ENCODE results near the gene HERC4.

HERC4 gene, protein sequence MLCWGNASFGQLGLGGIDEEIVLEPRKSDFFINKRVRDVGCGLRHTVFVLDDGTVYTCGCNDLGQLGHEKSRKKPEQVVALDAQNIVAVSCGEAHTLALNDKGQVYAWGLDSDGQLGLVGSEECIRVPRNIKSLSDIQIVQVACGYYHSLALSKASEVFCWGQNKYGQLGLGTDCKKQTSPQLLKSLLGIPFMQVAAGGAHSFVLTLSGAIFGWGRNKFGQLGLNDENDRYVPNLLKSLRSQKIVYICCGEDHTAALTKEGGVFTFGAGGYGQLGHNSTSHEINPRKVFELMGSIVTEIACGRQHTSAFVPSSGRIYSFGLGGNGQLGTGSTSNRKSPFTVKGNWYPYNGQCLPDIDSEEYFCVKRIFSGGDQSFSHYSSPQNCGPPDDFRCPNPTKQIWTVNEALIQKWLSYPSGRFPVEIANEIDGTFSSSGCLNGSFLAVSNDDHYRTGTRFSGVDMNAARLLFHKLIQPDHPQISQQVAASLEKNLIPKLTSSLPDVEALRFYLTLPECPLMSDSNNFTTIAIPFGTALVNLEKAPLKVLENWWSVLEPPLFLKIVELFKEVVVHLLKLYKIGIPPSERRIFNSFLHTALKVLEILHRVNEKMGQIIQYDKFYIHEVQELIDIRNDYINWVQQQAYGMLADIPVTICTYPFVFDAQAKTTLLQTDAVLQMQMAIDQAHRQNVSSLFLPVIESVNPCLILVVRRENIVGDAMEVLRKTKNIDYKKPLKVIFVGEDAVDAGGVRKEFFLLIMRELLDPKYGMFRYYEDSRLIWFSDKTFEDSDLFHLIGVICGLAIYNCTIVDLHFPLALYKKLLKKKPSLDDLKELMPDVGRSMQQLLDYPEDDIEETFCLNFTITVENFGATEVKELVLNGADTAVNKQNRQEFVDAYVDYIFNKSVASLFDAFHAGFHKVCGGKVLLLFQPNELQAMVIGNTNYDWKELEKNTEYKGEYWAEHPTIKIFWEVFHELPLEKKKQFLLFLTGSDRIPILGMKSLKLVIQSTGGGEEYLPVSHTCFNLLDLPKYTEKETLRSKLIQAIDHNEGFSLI

DNA sequence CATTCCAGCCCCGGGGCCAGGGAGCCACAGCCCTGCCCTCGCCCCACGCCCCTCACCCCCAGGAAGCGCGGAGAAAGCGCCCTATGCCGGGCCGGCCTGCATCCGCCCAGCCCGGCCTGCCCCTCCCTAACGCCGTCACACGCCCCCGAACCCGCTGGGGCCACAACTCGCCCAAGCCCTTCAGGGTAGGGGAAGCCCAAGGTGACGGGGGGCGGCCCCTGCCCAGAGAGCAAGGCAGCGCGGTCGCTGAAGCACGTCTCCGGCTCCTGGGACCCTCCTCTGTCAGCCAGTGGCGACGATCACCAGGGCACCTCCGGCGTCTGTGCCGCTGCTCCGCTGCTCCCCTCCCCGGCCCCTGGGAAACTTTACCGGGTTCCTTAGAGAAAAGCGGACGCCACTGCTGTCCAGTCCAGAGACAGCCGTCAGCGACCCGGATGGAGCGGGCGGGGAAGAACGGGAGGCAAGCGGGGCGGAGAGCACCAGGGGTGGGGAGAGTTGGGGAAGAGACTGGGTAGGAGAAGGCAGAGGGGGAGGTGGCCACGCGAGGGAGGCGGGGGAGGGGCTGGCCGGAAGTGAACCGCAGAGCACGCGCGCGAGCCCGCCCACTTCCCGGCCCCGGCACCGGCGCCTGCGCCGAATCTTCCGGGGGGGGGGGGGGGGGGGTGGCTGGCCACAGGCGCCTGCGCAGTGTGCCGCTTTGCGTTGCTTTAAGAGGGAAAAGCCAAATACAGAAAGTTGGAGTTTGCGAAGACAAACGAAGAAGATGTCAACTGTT lies at the start of gene HERC4:
TSS of gene HERC4 (minus strand) at position 509 of the 775 bp plus-strand sequence. CDS start 2,175 bp downstream, outside the sequence.
- peak; percentile 91 for DNase-seq

DNA sequence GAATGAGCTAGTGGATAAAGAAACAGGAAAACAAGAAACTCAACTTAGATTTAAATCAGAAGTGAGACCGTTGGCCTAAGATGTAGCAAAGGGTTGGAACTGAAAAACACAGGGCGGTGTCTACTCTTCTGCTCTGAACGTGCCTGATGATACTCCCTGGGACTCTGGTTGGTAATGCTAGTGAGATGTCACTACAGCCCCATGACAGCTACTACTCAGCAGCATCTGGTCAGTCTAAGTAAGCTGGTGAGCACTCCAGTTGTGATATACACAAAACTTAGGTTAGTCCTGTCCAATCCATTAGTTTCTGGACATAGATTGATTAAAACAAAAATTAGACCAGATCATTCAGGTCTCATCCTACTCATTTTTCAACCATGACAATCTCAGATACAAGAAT lies 49.6 kb upstream of the HERC4 start:
- no peak for DNase-seq

DNA sequence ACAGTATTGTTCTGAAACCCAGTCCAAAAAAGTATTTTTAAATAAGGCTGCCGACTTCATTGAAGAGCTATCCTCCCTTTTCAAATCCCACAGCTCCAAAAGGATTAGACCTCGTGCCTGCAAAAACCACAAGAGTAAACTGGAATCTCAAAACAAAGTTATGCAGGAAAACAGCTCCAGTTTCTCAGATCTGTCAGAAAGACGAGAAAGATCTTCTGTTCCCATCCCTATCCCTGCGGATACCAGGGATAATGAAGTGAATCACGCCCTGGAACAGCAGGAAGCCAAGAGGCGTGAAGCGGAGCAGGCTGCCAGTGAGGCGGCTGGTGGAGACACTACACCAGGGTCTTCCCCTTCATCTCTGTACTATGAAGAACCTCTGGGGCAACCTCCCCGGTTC lies 46.8 kb upstream of the HERC4 start:
- DNase-seq = no peak

DNA sequence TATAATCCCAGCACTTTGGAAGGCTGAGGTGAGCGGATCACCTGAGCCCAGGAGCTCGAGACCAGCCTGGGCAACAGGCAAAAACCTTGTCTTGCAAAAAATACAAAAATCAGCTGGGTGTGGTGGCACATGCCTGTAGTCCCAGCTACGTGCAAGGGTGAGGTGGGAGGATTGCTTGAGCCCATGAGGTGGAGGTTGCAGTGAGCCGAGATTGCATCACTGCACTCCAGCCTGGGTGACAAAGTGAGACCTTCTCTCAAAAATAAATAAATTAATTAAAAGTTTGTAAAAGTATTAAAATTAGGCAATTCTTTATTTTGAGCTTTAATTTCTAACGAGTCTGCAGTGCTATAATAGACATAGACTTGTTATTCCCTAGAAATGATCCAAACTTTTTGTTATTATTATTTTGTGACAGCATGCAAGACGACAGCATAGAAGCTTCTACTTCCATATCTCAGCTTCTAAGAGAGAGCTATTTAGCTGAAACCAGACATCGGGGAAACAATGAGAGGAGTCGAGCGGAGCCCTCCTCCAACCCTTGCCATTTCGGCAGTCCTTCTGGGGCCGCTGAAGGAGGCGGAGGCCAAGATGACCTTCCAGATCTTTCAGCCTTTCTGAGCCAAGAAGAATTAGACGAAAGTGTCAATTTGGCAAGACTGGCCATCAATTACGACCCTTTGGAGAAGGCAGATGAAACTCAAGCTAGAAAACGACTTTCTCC lies 46.1 kb upstream of the HERC4 start:
- no peak for DNase-seq

DNA sequence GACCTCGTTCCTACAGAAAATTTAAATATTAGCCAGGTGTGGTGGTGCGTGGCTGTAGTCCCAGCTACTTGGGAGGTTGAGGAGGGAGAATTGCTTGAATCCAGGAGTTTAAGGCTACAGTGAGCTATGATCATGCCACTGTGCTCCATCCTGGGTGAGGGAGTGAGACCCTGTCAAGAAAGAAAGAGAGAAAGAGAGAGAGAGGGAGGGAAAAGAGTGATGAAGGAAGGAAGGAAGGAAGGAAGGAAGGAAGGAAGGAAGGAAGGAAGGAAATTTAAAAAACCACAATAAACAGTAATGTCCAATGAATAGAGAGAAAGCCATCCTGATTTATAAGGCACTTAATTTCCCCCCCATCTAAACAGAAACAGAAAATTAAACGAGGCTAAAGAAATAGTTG lies 43.6 kb upstream of the HERC4 start:
- DNase-seq = no peak

DNA sequence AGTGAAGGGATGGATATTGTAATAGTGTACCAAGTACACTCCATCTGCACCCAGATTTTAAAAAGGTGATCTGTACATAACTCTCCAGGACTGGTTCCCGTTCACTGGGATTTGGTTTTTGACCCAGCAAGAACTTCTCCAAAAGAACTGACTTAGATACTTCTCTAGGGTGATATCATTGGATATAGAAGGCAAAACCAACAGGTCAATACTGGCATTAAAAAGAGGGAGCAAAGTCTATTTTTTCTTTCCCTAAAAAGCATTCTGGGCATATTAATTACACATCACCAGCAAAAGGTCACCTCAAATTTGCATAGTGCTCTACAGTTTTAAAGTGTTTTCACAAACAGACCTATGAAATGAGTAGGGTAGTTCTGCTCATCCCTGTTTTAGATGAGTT lies 37.8 kb upstream of the HERC4 start:
- DNase-seq = no peak

DNA sequence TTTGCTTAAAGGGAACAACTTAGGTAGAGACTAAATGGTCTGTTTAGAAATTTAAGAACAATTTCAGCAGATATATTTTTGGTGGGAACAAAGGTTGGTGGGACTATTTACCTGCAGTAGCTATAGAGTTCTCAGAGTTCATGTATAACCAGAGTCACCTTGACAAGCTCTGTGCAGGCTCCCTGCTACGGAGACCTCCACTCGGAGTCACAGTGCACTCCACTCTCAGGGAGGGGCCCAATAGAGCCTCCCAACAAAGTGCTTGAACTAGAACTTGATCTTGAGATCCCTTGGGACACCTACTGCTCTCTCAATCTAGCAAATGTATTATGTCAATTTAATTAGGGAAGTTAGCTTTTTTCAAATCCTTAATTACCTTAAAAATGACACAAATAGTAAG lies 36.5 kb upstream of the HERC4 start:
- no peak for DNase-seq

DNA sequence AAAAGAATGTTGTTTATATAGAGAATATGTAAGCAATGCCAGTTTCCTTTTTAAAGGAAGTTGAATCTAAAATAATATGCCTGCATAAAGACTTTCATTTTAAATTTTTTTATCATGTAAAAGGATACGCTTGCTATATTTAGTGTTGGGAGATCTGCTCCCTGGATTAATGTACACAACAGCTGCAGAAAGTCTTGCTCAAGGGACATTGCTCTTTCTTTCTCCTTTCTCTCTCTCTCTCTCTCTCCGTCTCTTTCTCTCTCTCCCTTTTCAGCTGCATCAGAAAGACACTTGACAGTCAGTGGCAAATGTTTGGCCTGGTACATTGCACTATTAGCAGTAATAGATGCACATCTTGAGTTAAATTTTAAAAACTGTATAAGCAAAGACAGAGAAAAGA lies 34.9 kb upstream of the HERC4 start:
- no peak for DNase-seq

DNA sequence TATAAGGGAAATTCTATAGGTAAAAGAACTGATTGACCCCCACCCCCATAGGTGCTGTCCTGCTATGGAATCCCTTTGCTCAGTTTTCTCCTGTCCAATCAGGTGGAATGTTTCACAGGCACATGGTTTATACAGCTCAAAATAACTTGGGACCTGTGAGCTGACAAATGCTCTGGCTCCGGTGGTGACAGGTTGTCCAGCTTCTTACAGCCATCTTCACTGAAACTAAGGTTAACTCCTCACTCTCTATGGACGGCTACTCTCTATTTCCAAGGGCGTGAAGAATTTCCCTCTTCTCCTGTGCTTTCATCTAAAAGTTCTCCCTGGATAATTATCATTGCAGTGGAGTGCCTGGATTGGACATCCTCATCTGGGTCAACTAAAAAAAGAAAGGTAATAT lies 34.2 kb upstream of the HERC4 start, which contains the start of gene MYPN:
TSS of gene MYPN (plus strand) at position 158 of the 400 bp plus-strand sequence. CDS start 11,951 bp downstream, outside the sequence.
- DNase-seq = no peak

DNA sequence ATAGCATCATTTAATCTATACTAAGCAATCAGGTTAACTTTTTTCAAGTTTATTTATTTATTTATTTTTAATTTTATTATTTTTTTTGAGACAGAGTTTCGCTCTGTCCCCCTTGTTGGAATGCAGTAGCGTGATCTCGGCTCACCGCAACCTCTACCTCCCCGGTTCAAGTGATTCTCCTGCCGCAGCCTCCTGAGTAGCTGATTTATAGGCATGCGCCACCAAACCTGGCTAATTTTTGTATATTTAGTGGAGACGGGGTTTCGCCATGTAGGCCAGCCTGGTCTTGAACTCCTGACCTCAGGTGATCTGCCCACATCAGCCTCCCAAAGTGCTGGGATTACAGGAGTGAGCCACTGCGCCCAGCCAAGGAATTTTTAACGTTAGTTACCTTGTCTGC lies 33.6 kb upstream of the HERC4 start:
- DNase-seq = no peak

DNA sequence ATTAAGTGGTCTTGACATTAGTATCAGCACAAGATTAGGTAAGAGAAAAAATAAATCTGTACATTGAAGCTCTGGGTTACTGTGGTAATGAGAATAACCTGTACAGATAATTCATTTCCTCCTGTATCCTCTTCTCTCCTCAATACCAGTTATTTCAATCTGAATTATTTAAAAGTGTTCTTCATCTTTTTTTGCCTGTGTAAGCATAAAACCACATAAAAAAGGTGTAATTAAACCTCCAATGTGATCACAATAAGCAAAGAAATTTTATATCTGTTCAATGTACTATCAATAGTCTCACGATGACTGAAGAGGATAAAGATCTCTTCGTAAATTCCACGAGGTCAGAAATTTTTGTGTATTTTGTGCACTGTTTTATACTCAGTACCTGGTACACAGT lies 33.0 kb upstream of the HERC4 start:
- DNase-seq = no peak

DNA sequence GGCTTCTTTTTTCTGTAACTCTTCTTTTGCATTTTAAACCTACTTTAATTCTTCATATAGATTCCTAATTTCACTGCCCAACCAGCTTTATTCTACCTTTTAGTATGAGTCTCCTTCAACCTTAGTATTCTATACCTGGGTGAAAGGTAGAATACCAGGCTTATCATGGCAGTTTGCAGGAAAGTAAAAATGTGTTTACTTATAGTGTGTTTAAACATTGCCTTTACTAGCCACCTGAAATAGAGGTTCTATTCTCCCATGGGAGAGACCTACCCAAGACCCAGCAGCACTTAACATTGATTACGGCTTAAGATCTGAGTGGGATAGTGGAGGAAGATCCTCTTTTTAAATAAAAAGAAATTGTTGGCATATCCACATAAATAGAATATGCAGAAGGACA lies 32.6 kb upstream of the HERC4 start:
- no peak for DNase-seq

DNA sequence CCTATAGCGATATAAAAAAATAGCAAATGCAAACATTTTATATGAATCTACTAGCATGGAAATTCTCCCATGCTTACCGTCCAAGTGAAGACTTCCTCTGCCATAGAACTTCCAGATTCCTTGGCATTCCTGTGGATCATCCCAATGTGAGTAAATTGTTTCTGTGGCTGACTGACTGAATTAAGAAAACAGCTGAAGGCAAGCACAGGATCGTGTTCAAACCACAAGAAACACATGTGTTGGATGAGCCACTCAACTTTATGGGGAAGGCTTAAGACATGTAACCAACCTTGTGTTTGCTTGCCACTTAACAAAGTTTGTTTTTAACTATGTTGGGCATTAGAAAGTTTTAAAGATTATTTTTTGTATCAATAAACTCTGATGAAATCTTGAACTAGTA lies 31.6 kb upstream of the HERC4 start:
- no peak for DNase-seq

DNA sequence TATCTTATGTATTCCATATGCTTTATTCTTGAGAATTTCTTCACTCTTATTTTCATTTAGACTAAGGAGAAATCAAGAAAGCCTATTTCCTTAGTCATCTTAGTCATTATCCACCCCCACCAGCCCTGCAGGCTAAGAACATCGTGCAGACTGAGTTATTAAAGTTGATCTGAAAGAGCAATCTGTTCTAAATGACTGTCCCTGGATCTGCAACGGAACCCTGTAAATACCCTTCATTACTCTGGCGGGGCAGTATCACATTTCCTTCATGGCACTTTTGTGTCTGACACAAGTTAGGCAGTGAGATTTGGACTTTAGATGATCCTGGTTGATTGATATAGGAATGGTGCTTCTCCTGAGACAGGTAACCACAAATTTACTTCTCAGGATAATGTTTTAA lies 30.7 kb upstream of the HERC4 start:
- DNase-seq = no peak

DNA sequence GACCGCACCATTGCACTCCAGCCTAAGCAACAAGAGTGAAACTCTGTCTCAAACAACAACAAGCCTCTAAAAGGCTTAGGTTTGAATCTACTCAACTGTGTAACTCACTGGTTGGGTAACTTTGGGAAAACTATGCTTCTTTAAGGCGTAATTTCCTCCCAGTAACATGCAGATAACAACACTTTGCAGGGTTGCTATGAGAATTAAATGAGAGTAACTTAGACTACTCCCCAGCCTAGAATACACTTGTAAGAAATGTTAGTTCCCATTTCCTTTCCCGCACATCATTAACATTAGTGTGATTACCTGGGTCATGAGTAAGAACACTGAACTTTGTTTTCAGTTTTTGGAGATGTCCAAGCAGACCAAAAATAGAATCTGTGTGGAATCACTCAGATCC lies 28.8 kb upstream of the HERC4 start:
- DNase-seq = no peak

DNA sequence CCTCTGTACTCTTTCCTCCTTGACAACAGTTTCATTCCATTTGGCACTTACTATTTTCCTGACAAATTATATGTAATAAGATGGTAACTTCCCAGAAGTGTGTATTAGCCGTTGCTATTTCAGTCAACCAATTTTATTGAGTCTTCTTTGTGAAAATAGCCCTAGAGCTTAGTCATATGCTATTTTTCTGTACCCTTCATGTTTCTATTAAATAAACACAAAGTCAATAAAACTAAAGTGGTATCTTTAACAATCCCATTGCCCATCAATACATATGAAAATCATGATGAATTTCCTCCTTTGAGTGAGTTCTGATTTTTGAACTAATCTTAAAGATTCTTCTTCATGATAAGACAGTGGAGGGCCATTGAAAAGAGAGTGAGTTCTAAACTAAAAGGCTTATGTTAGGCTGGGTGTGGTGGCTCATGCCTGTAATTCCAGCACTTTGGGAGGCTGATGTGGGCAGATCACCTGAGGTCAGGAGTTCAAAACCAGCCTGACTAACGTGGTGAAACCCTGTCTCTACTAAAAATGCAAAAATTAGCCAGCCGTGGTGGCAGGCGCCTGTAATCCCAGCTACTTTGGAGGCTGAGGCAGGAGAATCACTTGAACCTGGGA lies 28.3 kb upstream of the HERC4 start:
- no peak for DNase-seq

DNA sequence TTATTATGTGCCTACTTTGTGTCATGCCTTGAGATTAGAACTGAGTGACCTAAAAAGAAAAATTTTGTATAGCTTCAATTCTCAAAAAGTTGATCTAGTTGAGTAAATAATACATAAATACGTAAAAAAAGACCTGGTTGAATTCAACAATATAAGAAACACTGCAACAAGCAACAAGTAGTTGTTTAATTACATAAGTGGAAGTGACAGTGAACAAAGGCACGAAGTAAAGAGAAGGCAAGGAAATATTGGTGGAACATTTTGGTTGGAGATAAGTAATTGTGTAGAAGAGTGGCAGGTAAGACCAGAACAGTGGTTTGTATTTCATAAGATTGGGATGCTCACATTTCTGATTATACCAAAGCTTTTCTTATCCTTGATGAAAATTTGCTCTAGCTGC lies 26.0 kb upstream of the HERC4 start:
- DNase-seq = no peak

DNA sequence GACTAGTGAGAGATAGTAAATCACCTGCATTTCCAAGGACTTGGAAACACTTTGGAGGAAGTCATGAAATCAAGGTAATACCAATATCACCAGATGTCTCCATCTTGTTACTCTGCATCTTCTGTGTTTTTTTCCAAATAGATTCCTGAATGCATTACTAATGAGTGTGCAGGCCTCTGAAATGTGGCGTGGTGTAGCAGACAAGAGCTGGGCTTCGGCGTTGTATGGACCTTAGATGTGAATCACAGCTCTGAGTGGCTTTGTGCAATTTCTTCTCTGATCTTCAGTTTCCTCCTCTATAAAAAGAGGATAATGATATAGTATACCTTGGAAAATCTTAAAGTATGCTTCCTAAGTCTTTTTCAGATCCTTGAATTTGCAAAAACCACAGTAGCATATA lies 24.7 kb upstream of the HERC4 start:
- DNase-seq = no peak

DNA sequence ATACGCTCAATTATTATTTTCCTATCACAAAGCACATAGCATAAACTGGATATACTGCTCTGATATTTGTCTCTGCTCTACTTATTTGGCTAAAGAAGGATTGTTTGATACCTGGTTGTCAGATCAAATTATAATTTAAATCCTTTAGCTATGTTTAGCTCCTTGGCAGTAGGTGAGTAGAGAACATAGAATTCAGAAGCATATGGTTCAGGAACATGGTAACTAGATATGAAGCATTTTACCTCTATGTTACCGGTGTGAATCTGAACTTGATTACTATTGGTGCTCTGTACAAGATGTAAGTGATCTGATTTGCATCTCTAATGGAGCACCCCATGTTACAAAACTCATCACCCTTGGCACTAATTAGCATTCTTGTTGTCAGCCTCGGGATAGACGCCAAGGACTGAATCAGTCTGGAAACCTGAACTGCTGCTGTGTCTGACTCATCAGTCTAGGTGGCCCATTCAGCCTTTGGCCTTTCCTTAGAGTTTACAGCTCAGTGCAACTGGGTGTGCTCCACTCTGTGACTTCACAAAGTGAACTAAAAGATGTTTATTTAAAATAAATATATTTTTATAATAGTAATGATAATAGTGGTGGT lies 21.9 kb upstream of the HERC4 start:
- no peak for DNase-seq

DNA sequence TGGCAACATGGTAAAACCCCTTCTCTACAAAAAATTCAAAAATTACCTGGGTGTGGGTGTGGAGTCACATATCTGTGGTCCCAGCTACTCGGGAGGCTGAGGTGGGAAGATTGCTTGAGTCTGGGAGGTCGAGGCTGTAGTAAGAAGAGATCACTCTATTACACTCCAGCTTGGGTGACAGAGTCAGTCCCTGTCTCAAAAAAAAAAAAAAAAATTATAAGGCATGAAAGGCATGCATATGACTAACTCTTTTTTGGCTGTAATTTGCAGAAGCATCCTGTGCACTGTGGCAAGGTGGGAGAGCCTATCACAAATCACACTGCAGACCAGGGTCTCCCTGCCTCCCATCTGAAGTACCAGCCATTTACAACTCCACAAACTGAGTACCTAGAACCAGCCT lies 20.1 kb upstream of the HERC4 start:
- DNase-seq = no peak

DNA sequence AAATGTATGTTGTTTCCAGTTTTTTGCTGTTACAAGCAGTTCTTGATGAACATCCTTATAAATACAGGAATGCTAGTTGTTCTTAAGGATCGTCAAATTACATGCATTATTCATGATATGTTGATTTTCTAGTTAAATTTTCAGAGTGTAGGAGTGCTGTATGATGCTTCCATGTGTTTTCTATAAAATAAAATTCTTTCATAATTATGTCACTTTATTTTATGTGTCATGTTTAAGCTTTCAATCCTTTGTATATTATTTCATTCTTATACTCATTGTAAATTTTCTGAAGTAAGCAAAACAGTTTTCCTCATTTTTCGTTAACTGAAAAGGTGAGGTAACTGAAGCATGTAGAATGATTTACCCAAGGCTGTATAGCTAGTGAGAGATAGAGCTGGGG lies 17.4 kb upstream of the HERC4 start:
- no peak for DNase-seq

Measured in stimulated activated CD8-positive, alpha-beta memory T cell treated with anti-CD3 and anti-CD28 coated beads, Interleukin-4, amount 100 ng/mL, for 48 hours (primary cell).